ENCODE measurements around the gene NOMO2.
"Not testable (repeated sequence)": the region's sequence is repeated elsewhere in the genome, so short reads cannot be mapped to it uniquely, and the experiment has no call there.

Gene NOMO2

DNA sequence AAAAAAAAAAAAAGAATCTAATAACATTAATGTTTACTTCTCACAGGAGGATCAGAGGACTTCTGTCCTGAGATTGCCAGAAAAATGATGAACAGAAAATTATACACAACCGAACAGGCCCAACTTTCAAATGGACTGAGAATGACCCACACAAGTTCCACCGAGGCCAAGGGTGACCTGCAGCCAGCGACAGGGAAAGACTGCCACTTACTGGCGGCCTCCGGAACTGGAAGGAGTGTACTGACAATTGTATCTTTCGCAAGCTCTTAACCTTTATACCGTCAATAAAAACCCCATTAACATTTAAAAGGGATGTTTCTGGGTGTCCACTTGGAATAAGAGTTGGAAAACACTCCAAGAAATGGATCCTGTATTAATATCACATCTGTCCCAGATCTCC, 63.5 kb downstream of the NOMO2 start:
- DNase-seq = not testable (repeated sequence)

DNA sequence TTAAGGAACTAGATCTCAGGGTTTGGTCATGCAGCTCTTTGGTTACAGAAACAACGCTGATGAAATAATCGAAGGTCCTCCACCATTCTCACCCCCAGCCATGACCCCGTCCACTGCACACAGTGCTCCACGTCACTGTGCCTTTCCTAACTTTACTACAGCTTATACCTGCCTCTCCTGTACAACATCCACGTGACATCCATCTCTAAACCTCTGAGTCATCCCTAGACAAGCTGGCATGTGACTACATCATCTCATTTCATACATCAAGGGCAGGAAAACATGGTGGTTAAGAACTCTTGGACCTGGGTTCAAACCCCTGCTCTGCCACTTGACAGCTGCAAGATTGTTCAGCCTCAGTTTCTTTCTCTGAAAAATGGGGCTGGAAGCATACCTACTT, 64.9 kb downstream of the NOMO2 start:
- not testable (repeated sequence) for DNase-seq

DNA sequence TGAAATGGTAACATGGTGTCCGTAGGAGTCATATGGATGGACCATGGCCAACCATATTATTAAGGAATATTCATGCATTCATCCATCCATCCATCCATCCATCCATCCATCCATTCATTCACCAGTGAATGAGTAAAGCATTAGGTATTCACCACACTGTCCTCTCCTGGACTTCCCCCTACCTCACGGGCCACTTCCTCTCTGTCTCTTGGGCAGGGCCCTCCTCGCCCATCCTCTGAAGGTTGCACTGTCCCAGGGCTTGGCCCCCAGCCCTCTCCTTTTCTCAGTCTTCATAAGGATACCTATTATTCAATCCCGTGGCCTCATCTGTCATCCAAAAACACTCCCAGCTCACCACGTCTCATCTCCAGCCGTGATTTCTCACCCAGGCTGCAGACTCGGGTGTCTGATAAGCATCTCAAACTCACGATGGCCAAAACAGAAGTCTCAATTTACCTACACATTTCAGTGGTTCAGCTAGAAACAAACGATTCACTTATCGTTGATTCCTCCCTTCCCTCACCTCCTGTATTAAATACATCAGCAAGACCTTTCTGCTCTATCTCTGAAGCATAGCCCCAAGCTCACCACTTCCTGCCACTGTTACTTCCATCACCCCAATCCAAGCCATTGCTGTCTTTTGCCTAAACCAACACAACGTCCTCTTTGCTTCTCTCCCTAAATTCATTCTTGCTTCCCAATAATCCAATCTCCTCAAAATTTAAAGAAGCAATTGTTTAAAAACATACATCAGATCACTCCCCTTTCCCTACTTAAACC, 69.6 kb downstream of the NOMO2 start:
- DNase-seq = not testable (repeated sequence)

DNA sequence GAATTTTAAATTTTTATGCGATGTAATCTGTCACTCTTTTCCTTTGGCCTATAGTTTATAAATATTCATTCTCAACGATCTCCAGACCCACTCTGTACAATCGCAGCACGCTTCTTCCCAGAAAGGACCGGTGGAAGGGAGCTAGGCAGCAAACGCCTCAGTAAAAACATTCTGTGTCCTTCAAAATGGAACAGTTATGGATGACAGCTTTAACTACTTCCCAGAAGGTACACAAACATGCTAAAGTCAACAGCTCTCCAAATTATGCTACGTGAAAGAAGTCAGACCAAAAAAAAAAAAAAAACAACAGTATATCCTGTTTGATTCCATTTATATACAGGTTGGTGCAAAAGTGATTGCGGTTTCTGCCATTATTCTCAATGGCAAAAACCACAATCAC, 125.9 kb downstream of the NOMO2 start:
- DNase-seq = not testable (repeated sequence)

DNA sequence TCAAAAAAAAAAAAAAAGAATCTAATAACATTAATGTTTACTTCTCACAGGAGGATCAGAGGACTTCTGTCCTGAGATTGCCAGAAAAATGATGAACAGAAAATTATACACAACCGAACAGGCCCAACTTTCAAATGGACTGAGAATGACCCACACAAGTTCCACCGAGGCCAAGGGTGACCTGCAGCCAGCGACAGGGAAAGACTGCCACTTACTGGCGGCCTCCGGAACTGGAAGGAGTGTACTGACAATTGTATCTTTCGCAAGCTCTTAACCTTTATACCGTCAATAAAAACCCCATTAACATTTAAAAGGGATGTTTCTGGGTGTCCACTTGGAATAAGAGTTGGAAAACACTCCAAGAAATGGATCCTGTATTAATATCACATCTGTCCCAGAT, 146.1 kb downstream of the NOMO2 start:
- DNase-seq = not testable (repeated sequence)

DNA sequence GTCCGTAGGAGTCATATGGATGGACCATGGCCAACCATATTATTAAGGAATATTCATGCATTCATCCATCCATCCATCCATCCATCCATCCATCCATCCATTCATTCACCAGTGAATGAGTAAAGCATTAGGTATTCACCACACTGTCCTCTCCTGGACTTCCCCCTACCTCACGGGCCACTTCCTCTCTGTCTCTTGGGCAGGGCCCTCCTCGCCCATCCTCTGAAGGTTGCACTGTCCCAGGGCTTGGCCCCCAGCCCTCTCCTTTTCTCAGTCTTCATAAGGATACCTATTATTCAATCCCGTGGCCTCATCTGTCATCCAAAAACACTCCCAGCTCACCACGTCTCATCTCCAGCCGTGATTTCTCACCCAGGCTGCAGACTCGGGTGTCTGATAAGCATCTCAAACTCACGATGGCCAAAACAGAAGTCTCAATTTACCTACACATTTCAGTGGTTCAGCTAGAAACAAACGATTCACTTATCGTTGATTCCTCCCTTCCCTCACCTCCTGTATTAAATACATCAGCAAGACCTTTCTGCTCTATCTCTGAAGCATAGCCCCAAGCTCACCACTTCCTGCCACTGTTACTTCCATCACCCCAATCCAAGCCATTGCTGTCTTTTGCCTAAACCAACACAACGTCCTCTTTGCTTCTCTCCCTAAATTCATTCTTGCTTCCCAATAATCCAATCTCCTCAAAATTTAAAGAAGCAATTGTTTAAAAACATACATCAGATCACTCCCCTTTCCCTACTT, 152.2 kb downstream of the NOMO2 start:
- DNase-seq = not testable (repeated sequence)

DNA sequence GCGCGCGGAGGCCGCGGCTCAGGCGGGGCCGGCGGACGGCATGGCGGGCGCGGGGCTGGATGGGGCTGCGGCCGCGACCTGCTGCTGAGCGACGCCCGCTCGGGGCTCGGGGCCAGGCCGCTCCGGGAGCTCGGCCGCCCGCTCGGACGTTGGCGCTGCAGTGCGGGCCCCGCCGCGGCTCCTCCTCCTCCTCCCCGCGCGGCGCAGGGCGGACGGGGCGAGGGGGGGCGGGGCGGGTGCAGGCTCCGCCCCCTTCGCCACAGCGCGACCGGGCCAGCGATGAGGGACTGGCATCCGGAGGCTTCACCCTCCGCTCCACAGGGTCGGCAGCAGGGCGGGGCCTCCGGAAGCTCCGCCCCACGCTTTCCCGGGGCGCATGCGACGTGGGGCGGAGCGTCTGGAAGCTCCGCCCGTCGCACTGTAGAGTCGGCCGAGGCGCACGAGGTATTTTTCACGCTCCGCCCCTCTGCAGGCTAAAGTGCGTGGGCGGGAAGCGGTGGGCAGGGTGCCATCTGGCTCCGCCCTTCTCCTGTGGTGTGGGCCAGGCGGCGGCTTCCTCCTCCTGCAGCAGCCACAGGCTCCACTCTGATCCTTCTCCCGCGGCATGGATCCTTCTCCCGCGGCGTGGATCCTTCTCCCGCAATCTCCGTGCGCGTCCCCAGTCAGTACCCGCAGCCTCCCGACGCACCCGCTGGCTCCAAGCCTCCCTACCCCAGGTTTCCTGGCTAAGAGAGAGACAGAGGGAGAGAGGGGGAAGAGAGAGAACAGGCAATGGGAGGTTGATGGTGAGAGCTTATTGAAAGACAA, 159.8 kb downstream of the NOMO2 start:
- DNase-seq = not testable (repeated sequence)

DNA sequence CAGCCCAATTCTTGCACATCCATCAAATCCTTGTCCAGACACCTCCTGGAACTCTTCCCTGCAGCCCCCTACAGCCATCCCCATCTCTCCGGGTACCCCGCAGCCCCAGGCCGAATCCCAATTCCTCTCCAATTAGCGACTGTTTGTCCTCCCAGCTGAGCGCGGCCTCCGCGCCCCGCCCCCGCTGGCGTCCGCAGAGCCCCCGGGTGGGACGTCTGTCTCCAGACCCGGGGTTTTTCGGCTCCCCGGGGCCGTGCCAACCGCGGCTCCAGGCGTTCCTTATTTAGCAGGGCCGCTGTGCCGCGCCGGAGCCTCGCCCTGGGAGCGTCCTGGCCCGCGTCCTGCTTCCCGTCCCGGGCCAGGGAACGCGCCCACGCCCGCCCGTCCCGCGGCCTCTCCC, 160.7 kb downstream of the NOMO2 start:
- DNase-seq = peak; percentile 15

DNA sequence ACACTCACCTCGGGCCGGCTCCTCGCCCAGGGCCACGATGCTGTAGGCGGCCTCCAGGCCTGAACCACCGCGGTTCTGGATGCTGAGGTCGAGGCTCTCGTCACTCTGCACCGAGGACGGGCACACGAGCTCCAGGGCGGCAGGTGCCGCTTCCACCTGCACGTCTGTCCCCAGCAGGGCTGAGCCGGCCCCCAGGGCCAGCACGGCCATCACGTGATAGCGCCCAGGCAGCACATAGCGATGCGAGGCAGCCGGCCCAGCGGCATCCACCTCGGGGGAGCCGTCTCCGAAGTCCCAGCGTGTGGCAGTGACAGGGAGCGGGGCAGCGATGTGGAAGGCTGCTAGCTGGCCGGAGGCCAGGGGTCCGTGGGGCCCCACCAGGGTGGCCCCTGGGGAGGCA, 167.5 kb downstream of the NOMO2 start:
- DNase-seq = not testable (repeated sequence)

DNA sequence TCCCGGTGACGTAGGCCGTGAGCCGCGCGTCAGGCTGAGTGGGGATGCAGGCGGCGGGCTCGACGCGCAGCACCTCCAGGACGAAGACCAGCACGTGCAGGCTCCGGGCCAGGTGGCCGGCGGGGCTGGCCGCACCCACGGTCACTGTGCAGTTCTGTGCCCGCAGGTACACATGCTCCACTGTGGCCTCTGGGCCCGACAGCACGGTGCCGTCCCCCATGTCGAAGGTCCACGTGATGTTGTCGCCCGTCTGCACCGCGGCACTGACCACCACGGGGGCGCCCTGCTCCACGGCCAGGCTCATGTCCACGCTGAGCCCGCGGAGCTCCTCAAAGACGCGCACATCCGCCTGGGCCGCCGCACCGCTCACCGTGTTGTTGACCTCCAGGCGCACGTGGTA, 174.1 kb downstream of the NOMO2 start:
- DNase-seq = not testable (repeated sequence)

DNA sequence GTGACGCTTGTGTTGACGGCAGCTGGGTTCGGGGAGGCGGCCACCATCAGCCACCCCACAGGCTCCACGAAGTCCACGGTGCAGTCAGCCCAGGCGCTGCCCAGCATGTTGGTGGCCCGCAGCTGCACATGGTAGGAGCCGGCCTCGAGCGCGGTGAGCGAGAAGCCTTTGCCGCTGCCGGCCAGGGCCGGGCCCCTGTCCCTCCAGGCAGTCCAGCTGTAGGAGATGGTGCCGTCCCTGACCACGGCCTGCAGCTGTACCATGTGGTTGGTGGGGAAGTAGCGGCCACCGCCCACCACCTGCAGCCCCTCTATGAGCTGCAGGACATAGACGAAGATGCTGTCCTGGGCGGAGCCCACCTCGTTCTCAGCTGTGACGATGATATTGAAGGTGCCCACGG, 175.4 kb downstream of the NOMO2 start:
- not testable (repeated sequence) for DNase-seq

DNA sequence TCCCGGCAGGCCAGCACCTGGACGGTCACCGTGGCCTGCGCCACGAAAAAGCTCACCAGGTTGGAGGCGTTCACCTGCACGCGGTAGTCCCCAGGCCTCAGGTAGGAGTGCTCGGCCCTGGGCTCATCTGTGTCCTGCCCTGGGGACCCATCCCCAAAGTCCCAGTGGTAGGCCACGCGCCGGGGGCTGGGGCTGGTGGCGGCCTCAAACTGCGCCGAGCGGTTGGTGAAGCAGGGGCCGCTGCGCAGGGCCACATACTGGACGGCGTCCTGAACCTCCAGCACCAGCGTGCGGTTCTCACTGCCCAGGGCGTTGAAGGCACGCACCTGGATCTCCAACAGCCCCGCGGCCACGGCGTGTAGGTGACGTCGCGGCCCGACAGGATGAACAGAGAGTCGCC, 176.6 kb downstream of the NOMO2 start:
- DNase-seq = not testable (repeated sequence)

DNA sequence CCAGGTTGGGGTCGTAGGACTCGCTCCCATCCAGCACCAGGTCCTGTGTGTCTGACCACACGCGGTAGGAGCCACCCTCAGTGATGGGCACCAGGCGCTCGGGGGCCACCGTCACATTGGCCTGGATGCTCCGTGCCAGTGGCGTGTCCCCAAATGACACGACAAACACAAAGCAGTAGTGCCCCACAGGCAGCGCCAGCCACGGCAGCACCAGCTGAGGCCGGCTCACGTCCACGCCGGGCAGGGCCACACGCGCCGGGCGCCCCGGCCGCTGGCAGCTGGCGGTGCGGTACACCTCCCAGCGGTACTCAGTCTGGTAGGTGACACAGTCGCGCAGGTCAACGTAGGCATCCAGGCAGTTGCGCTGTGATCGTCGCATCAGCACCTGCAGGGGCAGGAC, 177.0 kb downstream of the NOMO2 start:
- not testable (repeated sequence) for DNase-seq

DNA sequence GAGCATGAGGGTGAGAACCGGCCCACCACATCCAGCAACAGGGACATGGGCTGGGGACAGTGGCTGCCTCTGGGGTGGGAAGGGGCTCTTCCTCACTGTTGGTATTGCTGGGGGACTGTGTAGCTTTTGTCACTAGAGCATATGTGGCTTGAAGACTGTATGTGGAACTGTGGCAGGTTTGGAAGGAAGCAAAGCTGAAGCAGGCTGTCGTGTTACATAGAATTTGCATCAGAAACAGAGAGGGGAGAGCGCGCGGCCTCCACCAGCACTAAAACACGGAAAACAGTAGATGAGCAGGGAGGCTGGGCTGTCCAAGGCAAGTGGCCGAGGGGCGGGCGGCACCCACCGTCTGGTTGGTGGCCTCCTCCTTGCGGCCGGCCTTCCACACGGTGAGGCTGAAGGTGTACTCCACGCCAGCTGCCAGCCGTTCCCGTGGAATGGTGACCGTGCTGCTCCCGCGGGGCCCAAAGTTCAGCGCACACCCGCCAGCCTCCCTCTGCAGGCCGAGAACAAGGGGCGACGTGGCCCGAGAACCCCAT, 177.7 kb downstream of the NOMO2 start:
- DNase-seq = not testable (repeated sequence)

DNA sequence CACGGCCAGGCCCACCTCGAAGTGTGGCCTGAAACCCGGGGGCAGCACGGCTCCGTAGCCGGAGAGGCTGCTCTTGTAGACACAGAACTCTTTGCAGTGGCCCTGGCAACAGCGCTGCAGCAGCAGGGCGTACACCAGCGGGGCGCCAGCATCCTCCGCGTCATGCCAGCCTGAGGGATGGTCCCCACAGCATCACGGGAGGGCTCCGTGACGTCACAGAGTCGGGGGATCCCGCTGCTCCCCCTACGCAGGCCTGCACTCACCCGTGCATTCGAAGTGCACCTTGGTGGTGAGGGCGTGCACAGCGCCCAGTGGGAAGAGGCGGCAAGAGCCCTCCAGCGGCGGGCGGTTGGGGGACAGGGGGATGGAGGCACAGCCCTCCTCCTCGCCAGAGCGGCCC, 179.2 kb downstream of the NOMO2 start:
- not testable (repeated sequence) for DNase-seq
